HFFc6 (cell line): ENCODE results near the gene FAM167B. TPM values are rescaled to one million over a fixed set of nuclear protein-coding genes. Genes with fewer than 3 reads are reported as not detected.
A peak's percentile ranks its signal among the peaks of the same experiment; 100 is the strongest.

Experiments used
- DNase-seq: peaks from one replicate; pipeline ENCODE4 v3.0.0-alpha.2; 2018
- H3K27ac Mint-ChIP-seq: 2 replicates; pipeline ENCODE4 v1.8.0; 2020; ENCODE audit warnings: mild to moderate bottlenecking, mixed read lengths
- H3K27me3 Mint-ChIP-seq: 2 replicates; pipeline ENCODE4 v1.8.0; 2021; ENCODE audit warnings: mild to moderate bottlenecking, moderate library complexity, mixed read lengths; ENCODE audit not compliant: insufficient read depth
- H3K36me3 Mint-ChIP-seq: 2 replicates; pipeline ENCODE4 v1.8.0; 2021; ENCODE audit warnings: low read depth, mixed read lengths
- H3K4me1 Mint-ChIP-seq: 2 replicates; pipeline ENCODE4 v1.8.0; 2020; ENCODE audit warnings: low read depth, mixed read lengths
- H3K4me3 Mint-ChIP-seq: 2 replicates; pipeline ENCODE4 v1.8.0; 2020; ENCODE audit warnings: mild to moderate bottlenecking, moderate library complexity, mixed read lengths
- H3K9me3 Mint-ChIP-seq: 2 replicates; pipeline ENCODE4 v1.8.0; 2020; ENCODE audit warnings: mild to moderate bottlenecking, mixed read lengths
- CTCF ChIP-seq: fragments of 200-600 bp; sonication (generic); IDR thresholded peaks from 2 replicates; pipeline ENCODE4 v1.5.0; 2021; ENCODE audit warnings: antibody characterized with exemption, mild to moderate bottlenecking
- total RNA-seq, 6 experiments: library from RNA; stranded (reverse); fragmentation: NEBNext Ultra II Directional; extraction: Animal tissue kit (Norgen Biotek cat#: 25700); gene quantifications; 2 replicates in 1 of 6; 3 replicates in 5 of 6; pipeline ENCODE4 v1.2.3, GENCODE V29; 2021

FAM167B gene
- total RNA-seq, 6 experiments from 2014 or later: 1.1 to 2.1 (median 1.5) TPM

- DNase-seq: no peak
- Mint-ChIP-seq H3K36me3 (peaks cover 34% of the 10 kb centered on the region), H3K9me3 (no peaks in the 10 kb centered on the region)
These were observed 18.3 kb upstream of the FAM167B start for GRCh38 chr1:32228771-32229170.

GRCh38 chr1:32231843-32232432 lies 15.1 kb upstream of the FAM167B start:
- no peak for TF ChIP-seq CTCF
- H3K4me1 Mint-ChIP-seq: peaks cover 42% of the 10 kb centered on the region
- H3K36me3 Mint-ChIP-seq: peaks cover 26% of the 10 kb centered on the region
- H3K27me3 Mint-ChIP-seq: no peaks in the 10 kb centered on the region; the same call in none of the 2 replicates
- no peak overlapping the region for H3K4me3 Mint-ChIP-seq
- no peak overlapping the region for H3K27ac Mint-ChIP-seq
- H3K9me3 Mint-ChIP-seq: no peaks in the 10 kb centered on the region
- no peak for DNase-seq

More at GRCh38 chr1:32228771-32229170, 18.3 kb upstream of the FAM167B start:
- peaks cover 24% of the 10 kb centered on the region for H3K4me1 Mint-ChIP-seq
- no peak for TF ChIP-seq CTCF
- peak overlapping the region; percentile 22; the same call in 1 of the 2 replicates for H3K27ac Mint-ChIP-seq
- H3K27me3 Mint-ChIP-seq: no peaks in the 10 kb centered on the region; the same call in 1 of the 2 replicates
- no peak overlapping the region for H3K4me3 Mint-ChIP-seq

- Mint-ChIP-seq H3K27ac (no peak overlapping the region), H3K4me3 (no peak overlapping the region), H3K4me1 (peaks cover 36% of the 10 kb centered on the region), H3K27me3 (no peaks in the 10 kb centered on the region; the same call in none of the 2 replicates), H3K36me3 (peaks cover 20% of the 10 kb centered on the region), H3K9me3 (no peaks in the 10 kb centered on the region)
- no peak for TF ChIP-seq CTCF
- DNase-seq: no peak
These were observed 14.3 kb upstream of the FAM167B start for GRCh38 chr1:32232558-32233304.

GRCh38 chr1:32234792-32235191 lies 12.2 kb upstream of the FAM167B start:
- peak overlapping the region; percentile 96 for H3K27ac Mint-ChIP-seq
- no peaks in the 10 kb centered on the region; the same call in 1 of the 2 replicates for H3K27me3 Mint-ChIP-seq
- no peaks in the 10 kb centered on the region for H3K9me3 Mint-ChIP-seq
- peak overlapping the region; percentile 75; the same call in 1 of the 2 replicates for H3K4me3 Mint-ChIP-seq
- H3K4me1 Mint-ChIP-seq: peaks cover 24% of the 10 kb centered on the region
- no peak for DNase-seq
- TF ChIP-seq CTCF: no peak
- peaks cover 7% of the 10 kb centered on the region for H3K36me3 Mint-ChIP-seq

GRCh38 chr1:32239337-32239736 lies 7.7 kb upstream of the FAM167B start:
- no peak overlapping the region for H3K27ac Mint-ChIP-seq
- no peaks in the 10 kb centered on the region for H3K36me3 Mint-ChIP-seq
- no peaks in the 10 kb centered on the region for H3K9me3 Mint-ChIP-seq
- TF ChIP-seq CTCF: no peak
- peaks cover 37% of the 10 kb centered on the region for H3K4me1 Mint-ChIP-seq
- no peak for DNase-seq
- H3K27me3 Mint-ChIP-seq: no peaks in the 10 kb centered on the region; the same call in 1 of the 2 replicates
- H3K4me3 Mint-ChIP-seq: no peak overlapping the region
